SW 1271 (cell line): ENCODE results near the gene MOGAT2.
"Not testable (repeated sequence)": the region's sequence is repeated elsewhere in the genome, so short reads cannot be mapped to it uniquely, and the experiment has no call there.

Source experiments
- DNase-seq, 2 experiments: peaks; one replicate each; lab custom pipeline; 2025; lab: John Stamatoyannopoulos, UW

Gene MOGAT2

DNA sequence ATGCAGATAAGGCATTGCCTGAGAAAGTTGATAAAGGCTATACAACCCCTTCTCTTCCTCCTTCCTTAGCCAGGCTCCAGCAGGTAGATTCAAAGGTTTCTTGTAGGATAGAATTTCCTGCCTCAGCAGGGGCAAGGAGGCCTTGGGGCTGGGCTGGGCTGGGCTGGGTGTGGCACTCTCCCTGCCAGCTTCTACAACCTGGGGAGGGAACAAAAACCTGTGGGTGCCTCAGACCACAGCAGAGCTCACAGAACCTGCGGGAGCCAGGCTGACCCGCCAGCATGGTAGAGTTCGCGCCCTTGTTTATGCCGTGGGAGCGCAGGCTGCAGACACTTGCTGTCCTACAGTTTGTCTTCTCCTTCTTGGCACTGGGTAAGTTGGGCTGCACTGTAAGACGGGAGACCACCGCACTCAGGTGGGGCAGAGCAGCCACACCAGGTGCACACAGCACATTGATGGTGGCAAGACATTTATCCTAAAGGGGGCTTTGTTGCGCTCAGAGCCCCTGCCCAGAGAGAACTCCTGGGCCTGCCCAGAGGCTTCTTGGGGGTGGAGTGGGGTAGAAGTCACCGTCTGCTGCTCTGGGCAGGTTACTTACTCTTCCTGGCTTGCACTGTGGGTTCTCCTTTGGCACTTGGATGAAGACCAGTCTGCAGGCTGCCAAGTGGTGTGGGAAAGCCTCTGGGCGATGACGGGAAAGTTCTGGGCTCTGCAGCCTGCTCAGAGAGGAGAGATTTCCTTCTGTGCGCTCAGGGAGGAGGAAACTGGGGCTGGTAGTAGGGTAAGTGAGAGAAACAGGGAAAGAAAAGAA is at the start of gene MOGAT2:
MOGAT2 (plus strand) TSS at position 231 of the 811 bp plus-strand sequence; CDS start at position 282, 51 bp downstream.
- no peak for DNase-seq

DNA sequence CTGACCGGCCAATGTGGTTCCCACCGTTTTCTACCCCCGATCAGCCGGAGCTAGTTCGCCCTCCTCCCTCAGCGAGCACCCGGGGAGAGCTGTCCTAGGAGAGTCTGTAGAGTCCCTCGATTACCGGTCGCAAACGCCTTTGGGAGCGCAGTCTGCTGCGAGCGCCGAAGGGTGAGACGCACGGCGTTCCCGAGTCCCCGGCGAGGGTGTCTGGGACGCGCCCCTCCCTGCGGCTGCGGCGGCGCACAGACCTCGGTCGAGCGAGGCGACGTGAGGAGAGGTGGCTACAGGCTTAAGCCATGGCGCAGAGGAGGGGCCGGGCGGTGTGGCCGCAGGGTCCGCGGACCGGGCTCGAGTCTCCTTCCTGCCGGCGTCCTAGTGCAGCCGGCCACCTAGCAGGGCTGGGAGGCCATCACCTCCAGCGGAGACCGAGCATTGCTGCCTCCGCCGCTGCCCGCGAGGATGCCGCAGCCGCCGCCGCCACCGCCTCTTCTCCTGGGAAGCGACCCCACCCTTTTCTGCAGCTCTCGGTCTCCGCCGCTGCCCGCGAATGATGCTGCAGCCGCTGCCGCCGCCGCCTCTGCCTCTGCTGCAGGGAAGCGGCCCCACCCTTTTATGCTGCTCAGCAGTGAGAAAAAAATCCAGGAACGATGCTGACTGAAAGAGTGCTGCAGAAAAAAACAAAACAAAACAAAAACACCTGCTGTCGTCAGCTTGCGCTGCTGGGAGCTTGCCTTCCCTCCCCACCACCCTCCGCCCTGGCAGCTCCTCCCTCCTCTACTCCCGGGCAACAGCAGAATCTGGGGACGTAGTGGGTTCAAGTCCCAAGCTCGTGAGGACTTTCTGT is 49.0 kb upstream of the MOGAT2 start, which contains the start of gene MAP6:
MAP6 (minus strand) TSS at position 588 of the 847 bp plus-strand sequence. CDS start 669 bp downstream, outside the sequence.
- no peak for DNase-seq

- DNase-seq: no peak
These were observed 43.6 kb upstream of the MOGAT2 start for GRCh38 chr11:75673977-75674582.

DNA sequence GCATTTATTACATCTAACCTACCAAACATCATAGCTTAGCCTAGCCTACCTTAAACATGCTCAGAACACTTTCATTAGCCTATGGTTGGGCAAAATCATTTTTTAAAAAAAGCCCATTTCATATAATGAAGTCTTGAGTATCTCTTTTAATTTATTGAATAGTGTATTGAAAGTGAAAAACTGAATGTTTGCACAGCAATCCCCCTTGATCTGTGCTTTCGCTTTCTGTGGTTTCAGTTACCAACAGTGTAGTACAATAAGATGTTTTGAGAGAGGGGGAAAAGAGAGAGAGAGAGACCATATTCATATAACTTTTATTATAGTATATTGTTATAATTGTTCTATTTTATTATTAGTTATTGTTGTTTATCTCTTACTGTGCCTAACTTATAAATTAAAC is 40.4 kb upstream of the MOGAT2 start:
- no peak for DNase-seq

DNA sequence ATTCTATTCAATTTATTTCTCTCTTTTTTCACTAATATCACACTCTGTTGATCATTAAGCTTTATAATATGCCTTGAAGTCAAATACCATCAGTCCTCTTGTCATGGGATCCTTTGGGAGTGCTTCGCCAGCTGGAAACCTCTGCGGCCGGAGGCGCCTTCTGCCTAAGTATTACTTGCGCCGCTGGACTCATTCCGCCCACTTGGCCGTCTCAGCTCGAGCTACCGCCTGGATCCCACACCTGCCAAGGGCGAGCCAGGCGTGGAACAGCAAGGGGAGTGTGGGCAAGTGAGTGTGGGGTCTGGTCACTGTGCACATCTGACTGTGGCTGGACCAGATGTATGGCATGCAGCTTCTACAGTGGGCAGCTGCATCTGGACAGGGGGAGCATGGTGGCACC is 39.7 kb upstream of the MOGAT2 start:
- no peak for DNase-seq

- DNase-seq: no peak
These were observed 38.9 kb upstream of the MOGAT2 start for GRCh38 chr11:75678620-75679259.

DNA sequence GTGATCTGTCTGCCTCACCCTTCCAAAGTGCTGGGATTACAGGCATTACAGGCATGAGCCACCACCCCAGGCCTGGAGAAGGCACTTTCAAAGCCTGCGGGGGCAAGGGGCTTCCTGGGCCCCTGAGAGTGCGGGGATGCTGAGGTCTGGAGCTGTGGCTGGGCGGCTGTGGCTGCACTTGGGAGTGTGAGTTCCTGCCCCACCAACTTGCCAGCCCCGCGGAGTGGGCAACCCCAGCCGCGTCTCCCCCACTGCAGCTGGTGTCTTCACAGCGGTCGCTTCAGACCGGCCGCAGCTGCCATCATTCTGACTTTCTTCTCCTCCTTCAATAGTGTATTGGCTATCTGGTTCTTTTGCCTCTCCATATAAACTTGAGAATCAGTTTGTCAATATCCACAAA is 38.1 kb upstream of the MOGAT2 start:
- DNase-seq: no peak

- not testable (repeated sequence) for DNase-seq
These were observed 33.8 kb upstream of the MOGAT2 start for GRCh38 chr11:75683856-75684255.

GRCh38 chr11:75689863-75690609 is 27.6 kb upstream of the MOGAT2 start:
- DNase-seq: no peak

DNA sequence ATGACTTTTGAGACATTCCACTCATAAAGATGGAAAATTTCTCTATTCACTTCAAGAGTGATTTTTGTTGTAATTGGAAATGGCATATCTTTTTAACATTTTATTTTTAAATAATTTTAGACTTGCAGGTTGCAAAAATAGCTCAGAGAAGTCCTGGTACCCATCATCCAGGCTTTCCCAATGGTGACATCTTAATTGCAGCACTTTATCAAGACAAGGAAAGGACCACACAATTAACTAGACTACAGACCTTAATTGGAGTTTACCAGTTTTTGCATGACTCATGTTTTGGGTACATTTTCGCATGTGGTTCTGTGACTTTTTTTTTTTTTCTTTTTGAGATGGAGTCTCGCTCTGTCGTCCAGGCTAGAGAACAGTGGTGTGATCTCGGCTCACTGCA is 25.8 kb upstream of the MOGAT2 start:
- no peak for DNase-seq

DNA sequence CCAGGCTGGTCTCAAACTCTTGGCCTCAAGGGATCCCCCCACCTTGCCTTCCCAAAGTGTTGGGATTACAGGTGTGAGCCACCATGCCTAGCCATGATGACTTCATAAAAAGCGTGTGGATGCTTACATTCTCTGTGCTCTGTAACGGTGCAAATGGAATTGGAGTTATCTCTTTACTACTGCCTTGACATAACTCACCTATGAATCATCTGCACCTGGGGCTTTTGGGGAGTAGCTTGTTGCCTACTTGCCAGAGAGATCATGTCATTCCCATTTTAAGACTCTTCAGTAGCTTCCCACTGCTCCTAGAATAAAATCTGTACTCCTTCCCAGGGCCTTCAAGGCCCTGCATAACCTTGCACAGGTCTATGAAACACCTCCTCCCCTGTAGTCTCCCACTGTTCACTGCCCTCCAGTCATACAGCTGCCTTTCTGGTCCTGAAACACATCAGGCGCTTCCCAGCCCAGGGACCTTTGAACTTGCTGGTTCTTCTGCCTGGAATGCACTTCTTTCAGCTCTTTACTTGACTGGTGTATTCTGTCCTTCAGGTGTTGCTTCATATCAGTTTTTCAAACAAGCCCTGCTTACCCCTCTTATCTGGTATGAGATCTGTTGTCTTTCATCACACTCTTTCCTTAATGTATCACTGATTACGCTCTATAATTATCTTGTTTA is 19.6 kb upstream of the MOGAT2 start:
- no peak for DNase-seq

- DNase-seq: no peak
These were observed 16.7 kb upstream of the MOGAT2 start for GRCh38 chr11:75700940-75701339.

DNA sequence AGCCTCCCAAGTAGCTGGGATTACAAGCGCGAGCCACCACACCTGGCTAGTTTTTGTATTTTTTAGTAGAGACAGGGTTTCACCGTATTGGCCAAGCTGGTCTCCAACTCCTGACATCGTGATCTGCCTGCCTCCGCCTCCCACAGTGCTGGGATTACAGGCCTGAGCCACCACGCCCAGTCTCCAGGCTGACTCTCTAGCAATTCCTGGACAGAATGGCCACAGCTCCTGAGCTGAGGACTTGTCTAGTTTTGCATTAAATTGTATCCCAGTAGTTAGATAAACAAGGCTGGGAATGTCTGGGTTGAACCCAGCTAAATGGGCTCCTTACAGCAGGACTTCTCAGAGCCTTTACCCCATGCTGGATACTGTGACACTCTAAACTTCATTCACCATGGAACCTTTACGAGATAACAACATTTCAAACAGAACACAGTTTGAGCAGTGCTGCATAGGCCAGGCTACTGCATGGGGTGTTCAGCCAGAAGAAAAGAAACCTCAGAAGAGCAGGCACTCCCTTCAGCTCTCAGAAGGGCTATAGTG is 13.9 kb upstream of the MOGAT2 start:
- DNase-seq: no peak

DNA sequence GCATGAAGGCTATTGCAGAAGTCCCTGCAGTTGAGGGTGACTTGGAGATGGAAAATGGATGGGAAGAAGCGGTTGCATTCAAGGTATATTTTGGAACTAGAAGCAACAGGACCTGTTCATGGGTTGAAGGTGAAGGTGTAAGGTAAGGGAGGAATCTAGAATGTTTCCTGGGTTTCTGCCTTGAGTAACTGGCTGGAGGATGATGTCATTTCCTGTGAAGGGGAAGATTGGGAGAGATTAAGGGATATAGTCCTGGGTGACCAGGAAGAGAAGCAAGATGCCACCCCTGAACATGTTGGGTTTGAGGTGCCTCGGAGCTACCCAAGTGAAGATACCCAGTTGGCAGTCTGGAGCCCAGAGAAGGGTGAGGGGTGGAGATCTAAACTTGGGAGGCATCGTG is 12.1 kb upstream of the MOGAT2 start:
- no peak for DNase-seq

DNA sequence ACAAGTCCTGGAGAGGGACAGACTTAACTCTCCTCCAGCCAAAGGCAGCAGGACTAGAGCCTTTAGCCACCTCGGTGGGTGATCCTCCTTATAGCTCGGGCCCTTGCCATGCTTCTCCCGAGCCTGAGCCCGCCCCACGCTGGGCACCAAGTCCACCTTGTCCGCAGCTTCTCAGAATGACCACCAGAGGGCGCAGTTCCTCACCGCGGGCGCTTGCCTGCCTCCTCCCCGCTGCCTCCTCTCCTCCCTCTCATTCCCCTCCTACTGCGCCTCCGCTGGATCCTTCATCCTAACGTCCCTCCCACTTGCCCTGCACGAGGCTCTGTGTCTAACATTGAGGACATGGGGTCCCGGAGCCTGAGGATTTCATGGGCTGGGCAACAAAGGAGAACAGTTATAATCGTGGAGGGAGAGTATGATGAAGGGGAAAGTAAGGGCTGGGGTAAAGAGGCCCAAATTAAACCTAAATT is 11.3 kb upstream of the MOGAT2 start:
- peak; percentile 64 to 85 for DNase-seq

DNA sequence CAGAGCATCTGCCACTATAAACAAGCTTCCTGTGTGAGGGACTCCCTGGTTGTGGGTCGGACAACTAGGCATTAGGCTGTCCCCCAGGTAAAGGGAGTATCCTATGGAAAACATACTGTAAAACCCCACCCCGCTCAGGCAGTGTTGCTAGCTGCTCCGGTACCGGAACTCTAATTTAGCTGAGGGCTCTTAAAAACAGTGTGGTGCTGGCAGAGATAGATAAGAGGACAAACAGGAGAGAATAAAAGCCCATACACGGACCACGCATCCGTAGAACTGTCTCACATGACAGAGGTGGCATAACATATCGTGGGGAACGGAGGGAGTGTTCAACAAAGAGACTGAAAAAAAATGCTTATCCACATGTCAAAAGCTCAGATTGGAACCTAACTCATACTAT is 3.4 kb upstream of the MOGAT2 start:
- DNase-seq: no peak

DNA sequence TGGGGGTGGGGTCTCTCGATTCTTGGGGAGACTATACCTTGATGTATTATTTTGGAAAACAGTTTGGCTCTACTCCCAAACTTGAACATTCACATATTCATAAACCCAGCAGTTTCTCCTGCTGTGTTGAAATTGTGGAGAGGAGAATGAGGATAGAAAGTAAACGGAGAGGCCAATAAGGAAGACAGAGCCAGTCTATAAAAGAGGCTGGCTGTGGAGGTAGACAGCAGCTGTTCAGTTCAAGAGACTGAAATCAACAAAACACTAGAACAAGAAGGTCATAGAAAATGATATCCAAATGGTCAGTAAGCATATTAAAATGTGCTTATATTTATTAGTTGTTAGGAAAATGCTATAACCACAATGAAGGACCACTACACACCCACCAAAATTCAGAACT is 1.9 kb upstream of the MOGAT2 start:
- DNase-seq: no peak

GRCh38 chr11:75716659-75717058 is 979 bp upstream of the MOGAT2 start:
- DNase-seq: no peak

GRCh38 chr11:75718419-75719339 is 1.0 kb downstream of the MOGAT2 start:
- no peak for DNase-seq
